ENCODE measurements around the gene SLC1A4.

- TF ChIP-seq POLR2AphosphoS5 (IDR thresholded peaks at IDR 0.05; ENCODE audit: low read depth, low read length) (no peak), TAF1 (IDR thresholded peaks at IDR 0.05; ENCODE audit: borderline replicate concordance, insufficient read depth, low read length) (no peak), SIN3A (IDR thresholded peaks at IDR 0.05; ENCODE audit: borderline replicate concordance, insufficient read depth, low read length) (no peak), FOXP2 (optimal IDR thresholded peaks at IDR 0.05; ENCODE audit: borderline replicate concordance, extremely low read depth, extremely low read length, insufficient read depth) (no peak)
- TF ChIP-seq, protein P1, sequence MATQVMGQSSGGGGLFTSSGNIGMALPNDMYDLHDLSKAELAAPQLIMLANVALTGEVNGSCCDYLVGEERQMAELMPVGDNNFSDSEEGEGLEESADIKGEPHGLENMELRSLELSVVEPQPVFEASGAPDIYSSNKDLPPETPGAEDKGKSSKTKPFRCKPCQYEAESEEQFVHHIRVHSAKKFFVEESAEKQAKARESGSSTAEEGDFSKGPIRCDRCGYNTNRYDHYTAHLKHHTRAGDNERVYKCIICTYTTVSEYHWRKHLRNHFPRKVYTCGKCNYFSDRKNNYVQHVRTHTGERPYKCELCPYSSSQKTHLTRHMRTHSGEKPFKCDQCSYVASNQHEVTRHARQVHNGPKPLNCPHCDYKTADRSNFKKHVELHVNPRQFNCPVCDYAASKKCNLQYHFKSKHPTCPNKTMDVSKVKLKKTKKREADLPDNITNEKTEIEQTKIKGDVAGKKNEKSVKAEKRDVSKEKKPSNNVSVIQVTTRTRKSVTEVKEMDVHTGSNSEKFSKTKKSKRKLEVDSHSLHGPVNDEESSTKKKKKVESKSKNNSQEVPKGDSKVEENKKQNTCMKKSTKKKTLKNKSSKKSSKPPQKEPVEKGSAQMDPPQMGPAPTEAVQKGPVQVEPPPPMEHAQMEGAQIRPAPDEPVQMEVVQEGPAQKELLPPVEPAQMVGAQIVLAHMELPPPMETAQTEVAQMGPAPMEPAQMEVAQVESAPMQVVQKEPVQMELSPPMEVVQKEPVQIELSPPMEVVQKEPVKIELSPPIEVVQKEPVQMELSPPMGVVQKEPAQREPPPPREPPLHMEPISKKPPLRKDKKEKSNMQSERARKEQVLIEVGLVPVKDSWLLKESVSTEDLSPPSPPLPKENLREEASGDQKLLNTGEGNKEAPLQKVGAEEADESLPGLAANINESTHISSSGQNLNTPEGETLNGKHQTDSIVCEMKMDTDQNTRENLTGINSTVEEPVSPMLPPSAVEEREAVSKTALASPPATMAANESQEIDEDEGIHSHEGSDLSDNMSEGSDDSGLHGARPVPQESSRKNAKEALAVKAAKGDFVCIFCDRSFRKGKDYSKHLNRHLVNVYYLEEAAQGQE (IDR thresholded peaks at IDR 0.05; ENCODE audit: insufficient read depth in 1 of 2, low read depth in 2 of 2, low read length in 2 of 2), result no peak
Measured at GRCh38 chr2:65037178-65037577, 48.0 kb downstream of the SLC1A4 start.
